Measurements from ENCODE around the gene BOD1L2.

The BOD1L2 gene

DNA sequence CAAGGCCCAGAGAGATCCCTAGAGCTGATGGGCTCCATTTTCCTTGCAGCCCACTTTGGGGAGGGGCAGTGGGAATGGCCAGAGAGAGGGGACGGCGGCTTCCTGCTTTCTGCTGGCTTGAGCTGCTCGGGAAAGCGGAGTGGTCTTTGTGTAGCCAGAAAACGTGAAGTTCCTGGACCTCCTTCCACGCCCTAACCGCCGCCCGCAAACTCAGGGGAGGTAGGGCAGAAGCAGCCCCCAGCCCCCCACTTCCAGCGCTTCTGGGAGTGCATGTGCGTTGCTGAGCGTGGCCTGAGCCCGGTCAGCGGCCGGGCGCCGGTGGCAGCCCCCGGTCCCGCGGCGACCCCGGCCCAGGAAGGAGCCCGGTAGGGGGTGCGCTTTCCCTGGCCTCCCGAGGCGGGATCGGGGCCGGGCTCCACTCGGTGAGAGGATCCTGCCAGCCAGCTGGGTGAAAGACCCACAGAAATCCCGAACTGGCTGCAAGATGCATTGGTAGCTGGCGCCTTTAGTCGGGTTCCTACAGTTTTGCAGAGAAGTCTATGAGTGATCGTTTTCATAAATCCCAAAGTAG lies 25.3 kb upstream of the BOD1L2 start:
- Histone ChIP-seq H3K4me3 (ENCODE audit: low read depth, low read length) (no peak overlapping the region), H3K36me3 (no peaks in the 10 kb centered on the region)

DNA sequence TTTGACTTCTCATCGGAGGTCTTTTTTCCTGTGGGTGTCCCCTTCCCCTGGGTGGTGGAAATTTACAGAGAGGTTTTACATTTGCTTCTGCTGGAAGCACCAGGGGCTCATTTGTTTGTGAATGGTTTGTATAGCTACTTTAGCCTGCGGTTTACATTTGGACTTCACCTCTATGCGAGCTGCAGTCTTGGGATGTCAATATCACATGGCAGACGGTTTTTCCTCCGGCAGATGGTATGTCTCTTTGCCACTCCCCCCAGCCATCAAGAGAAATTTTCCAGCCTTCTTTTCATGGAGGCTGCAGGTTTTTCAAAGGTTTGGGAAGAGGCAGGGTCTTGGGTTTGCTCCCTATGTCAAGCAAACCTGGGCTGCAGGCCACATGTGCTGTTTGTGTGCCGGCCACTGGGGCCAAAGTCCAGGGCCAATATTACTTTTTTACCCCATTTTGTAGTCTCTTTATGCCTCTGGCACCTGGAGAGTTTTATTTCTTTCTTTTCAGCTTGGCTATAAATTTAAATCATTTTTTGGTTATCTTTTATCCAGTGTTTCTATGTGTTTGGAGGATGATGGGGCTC lies 23.9 kb upstream of the BOD1L2 start:
- TF ChIP-seq, protein P1, sequence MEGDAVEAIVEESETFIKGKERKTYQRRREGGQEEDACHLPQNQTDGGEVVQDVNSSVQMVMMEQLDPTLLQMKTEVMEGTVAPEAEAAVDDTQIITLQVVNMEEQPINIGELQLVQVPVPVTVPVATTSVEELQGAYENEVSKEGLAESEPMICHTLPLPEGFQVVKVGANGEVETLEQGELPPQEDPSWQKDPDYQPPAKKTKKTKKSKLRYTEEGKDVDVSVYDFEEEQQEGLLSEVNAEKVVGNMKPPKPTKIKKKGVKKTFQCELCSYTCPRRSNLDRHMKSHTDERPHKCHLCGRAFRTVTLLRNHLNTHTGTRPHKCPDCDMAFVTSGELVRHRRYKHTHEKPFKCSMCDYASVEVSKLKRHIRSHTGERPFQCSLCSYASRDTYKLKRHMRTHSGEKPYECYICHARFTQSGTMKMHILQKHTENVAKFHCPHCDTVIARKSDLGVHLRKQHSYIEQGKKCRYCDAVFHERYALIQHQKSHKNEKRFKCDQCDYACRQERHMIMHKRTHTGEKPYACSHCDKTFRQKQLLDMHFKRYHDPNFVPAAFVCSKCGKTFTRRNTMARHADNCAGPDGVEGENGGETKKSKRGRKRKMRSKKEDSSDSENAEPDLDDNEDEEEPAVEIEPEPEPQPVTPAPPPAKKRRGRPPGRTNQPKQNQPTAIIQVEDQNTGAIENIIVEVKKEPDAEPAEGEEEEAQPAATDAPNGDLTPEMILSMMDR (IDR thresholded peaks at IDR 0.05; ENCODE audit: low read depth, low read length): no peak
- no peaks in the 10 kb centered on the region for H3K36me3 ChIP-seq
- no peak for DNase-seq
- no peaks in the 10 kb centered on the region for H3K4me1 ChIP-seq
- H3K4me3 ChIP-seq (ENCODE audit: low read depth, low read length): no peak overlapping the region
- no peaks in the 10 kb centered on the region for H3K9me3 ChIP-seq
- no peaks in the 10 kb centered on the region for H3K27me3 ChIP-seq

More for the DNA sequence above, 25.3 kb upstream of the BOD1L2 start:
- H3K9me3 ChIP-seq: no peaks in the 10 kb centered on the region
- no peak for DNase-seq
- TF ChIP-seq, protein P1 (IDR thresholded peaks at IDR 0.05; ENCODE audit: low read depth, low read length): no peak
- no peaks in the 10 kb centered on the region for H3K27me3 ChIP-seq
- no peaks in the 10 kb centered on the region for H3K4me1 ChIP-seq

DNA sequence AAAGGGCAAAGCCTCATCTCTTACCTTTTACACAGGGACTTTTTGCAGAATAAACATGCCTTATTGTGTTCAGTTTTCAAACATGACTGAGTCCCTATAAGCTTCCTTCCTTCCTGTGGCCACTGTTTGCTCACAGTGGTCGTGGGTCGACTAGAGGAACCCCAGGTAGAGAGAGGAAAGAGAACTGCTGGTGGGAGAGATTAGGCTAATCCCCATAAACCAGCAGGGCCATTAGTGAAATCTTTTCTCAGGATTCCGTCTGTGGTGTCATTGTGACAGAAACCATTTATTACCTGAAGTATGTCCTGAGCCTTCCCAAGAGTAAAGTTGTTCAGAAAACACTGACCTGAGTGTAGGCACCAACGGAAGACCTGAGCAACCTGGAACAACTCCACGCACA lies 21.3 kb upstream of the BOD1L2 start:
- DNase-seq: no peak
- no peaks in the 10 kb centered on the region for H3K36me3 ChIP-seq
- H3K9me3 ChIP-seq: no peaks in the 10 kb centered on the region
- TF ChIP-seq, protein P1 (IDR thresholded peaks at IDR 0.05; ENCODE audit: low read depth, low read length): no peak
- H3K27me3 ChIP-seq: no peaks in the 10 kb centered on the region
- H3K4me3 ChIP-seq (ENCODE audit: low read depth, low read length): no peak overlapping the region
- no peaks in the 10 kb centered on the region for H3K4me1 ChIP-seq

- no peaks in the 10 kb centered on the region for H3K4me1 ChIP-seq
- TF ChIP-seq, protein P1 (IDR thresholded peaks at IDR 0.05; ENCODE audit: low read depth, low read length): no peak
- no peaks in the 10 kb centered on the region for H3K9me3 ChIP-seq
- no peaks in the 10 kb centered on the region for H3K36me3 ChIP-seq
- peak; percentile 14 for DNase-seq
- no peak overlapping the region for H3K4me3 ChIP-seq (ENCODE audit: low read depth, low read length)
- H3K27me3 ChIP-seq: no peaks in the 10 kb centered on the region
Observed at GRCh38 chr18:57128220-57128932, 18.5 kb upstream of the BOD1L2 start.

GRCh38 chr18:57131101-57131500 lies 15.8 kb upstream of the BOD1L2 start:
- no peak overlapping the region for H3K4me3 ChIP-seq (ENCODE audit: low read depth, low read length)
- H3K36me3 ChIP-seq: no peaks in the 10 kb centered on the region
- DNase-seq: no peak
- H3K9me3 ChIP-seq: no peaks in the 10 kb centered on the region
- no peaks in the 10 kb centered on the region for H3K4me1 ChIP-seq
- TF ChIP-seq, protein P1 (IDR thresholded peaks at IDR 0.05; ENCODE audit: low read depth, low read length): no peak
- H3K27me3 ChIP-seq: no peaks in the 10 kb centered on the region

DNA sequence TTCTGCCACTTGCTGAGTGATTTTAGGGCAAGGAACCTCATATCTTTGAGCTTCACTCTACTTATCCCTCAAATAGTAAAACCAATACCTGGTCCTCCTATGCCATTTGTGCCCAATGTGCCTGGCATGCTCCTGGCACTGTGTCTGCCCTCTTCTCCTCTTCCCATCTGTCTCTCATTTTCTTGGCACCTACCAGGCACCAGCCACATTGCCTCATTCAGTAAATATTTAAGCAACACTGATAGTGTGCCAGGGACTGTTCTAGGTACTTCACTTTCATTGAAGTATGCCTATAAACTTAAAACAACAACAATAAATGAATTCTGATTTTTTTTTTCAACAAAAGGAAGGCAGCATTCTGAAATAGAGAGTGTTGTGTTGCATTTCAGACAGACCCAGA lies 15.1 kb upstream of the BOD1L2 start:
- Histone ChIP-seq H3K36me3 (no peaks in the 10 kb centered on the region), H3K4me3 (ENCODE audit: low read depth, low read length) (no peak overlapping the region), H3K4me1 (no peaks in the 10 kb centered on the region), H3K27me3 (no peaks in the 10 kb centered on the region), H3K9me3 (no peaks in the 10 kb centered on the region)
- no peak for DNase-seq
- TF ChIP-seq, protein P1 (IDR thresholded peaks at IDR 0.05; ENCODE audit: low read depth, low read length): no peak
